Prostate gland (tissue), 2 donors: ENCODE measurements around the gene E2F1. TPM values are rescaled to one million over a fixed set of nuclear protein-coding genes. Genes with fewer than 3 reads are reported as not detected.

Experiments
- DNase-seq: peaks from one replicate; pipeline ENCODE4 v3.0.0-alpha.2; 2019; ENCODE audit warnings: low spot score
- H3K27ac ChIP-seq, 2 donors: fragments of 200-600 bp; sonication (generic); 2 replicates each; pipeline ENCODE4 v1.5.1; 2017 to 2019
- H3K27me3 ChIP-seq: fragments of 200-600 bp; sonication (generic); replicated peaks from 2 replicates; pipeline ENCODE4 v1.5.1; 2019; ENCODE audit not compliant: insufficient read depth
- H3K36me3 ChIP-seq, 2 donors: fragments of 200-600 bp; sonication (generic); 1 replicate in 1 of 2; 2 replicates in 1 of 2; pipeline versions ENCODE4 v1.5.1 to v1.8.1; 2017 to 2019
- H3K4me1 ChIP-seq: fragments of 200-600 bp; sonication (generic); replicated peaks from 2 replicates; pipeline ENCODE4 v1.5.1; 2019
- H3K4me3 ChIP-seq, 2 donors: fragments of 200-600 bp; sonication (generic); 2 replicates each; pipeline ENCODE4 v1.5.1; 2017 to 2019
- H3K9me3 ChIP-seq: fragments of 200-600 bp; sonication (generic); 2 replicates; pipeline ENCODE4 v1.5.1; 2017
- POLR2A ChIP-seq: fragments of 450-650 bp; IDR thresholded peaks from one replicate; pipeline ENCODE4 v1.6.1; 2016; ENCODE audit warnings: antibody characterized with exemption, mild to moderate bottlenecking
- POLR2AphosphoS5 ChIP-seq: sonication (generic); formaldehyde crosslinking; IDR thresholded peaks from one replicate; pipeline ENCODE4 v1.6.1; 2017; ENCODE audit warnings: antibody characterized with exemption
- WGBS: methylation state at CpG from one replicate; pipeline ENCODE4 v1.1.5; 2018; 5-methylcytosine and 5-hydroxymethylcytosine counted together
- intact Hi-C: fragments of 100-400 bp; cut with DNase I; formaldehyde crosslinking; loops from one replicate; pipeline ENCODE4 v1.14.2; 2022
- total RNA-seq, 2 donors: library from RNA; depleted of rRNA; stranded (reverse); fragments of >200 nt; gene quantifications; one replicate each; pipeline ENCODE4 v1.1.0, GENCODE V29; 2016
- TF ChIP-seq, protein P1 (sequence below), 4 experiments: fragments of 200-600 bp in 2 of 4; fragments of 450-650 bp in 2 of 4; sonication (generic) in 2 of 4; IDR thresholded peaks; 1 replicate in 3 of 4; 2 replicates in 1 of 4; pipeline ENCODE4 v1.5.1; 2016 to 2019; ENCODE audit warnings: antibody characterized with exemption in 4 of 4, mild to moderate bottlenecking in 2 of 4, moderate library complexity in 2 of 4

Gene E2F1
- total RNA-seq, 2 donors from 2014 or later: 2.0 to 10.1 TPM

- no peak for DNase-seq
- Histone ChIP-seq H3K27ac (peak overlapping the region in 1 of 2 donors; percentile 7), H3K4me1 (no peaks in the 10 kb centered on the region), H3K4me3 (no peak overlapping the region), H3K36me3 (peaks cover 3 to 8% of the 10 kb centered on the region in 2 donors), H3K27me3 (no peaks in the 10 kb centered on the region), H3K9me3 (no peaks in the 10 kb centered on the region)
- intact Hi-C loops: no loop called here
- TF ChIP-seq, protein P1, sequence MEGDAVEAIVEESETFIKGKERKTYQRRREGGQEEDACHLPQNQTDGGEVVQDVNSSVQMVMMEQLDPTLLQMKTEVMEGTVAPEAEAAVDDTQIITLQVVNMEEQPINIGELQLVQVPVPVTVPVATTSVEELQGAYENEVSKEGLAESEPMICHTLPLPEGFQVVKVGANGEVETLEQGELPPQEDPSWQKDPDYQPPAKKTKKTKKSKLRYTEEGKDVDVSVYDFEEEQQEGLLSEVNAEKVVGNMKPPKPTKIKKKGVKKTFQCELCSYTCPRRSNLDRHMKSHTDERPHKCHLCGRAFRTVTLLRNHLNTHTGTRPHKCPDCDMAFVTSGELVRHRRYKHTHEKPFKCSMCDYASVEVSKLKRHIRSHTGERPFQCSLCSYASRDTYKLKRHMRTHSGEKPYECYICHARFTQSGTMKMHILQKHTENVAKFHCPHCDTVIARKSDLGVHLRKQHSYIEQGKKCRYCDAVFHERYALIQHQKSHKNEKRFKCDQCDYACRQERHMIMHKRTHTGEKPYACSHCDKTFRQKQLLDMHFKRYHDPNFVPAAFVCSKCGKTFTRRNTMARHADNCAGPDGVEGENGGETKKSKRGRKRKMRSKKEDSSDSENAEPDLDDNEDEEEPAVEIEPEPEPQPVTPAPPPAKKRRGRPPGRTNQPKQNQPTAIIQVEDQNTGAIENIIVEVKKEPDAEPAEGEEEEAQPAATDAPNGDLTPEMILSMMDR (IDR thresholded peaks at IDR 0.05): no peak
- TF ChIP-seq POLR2A (no peak), POLR2AphosphoS5 (no peak)
- WGBS: 93% methylated on average over 12 of the region's 12 CpGs
Measured at GRCh38 chr20:33657704-33658095, 28.5 kb downstream of the E2F1 start.

DNA sequence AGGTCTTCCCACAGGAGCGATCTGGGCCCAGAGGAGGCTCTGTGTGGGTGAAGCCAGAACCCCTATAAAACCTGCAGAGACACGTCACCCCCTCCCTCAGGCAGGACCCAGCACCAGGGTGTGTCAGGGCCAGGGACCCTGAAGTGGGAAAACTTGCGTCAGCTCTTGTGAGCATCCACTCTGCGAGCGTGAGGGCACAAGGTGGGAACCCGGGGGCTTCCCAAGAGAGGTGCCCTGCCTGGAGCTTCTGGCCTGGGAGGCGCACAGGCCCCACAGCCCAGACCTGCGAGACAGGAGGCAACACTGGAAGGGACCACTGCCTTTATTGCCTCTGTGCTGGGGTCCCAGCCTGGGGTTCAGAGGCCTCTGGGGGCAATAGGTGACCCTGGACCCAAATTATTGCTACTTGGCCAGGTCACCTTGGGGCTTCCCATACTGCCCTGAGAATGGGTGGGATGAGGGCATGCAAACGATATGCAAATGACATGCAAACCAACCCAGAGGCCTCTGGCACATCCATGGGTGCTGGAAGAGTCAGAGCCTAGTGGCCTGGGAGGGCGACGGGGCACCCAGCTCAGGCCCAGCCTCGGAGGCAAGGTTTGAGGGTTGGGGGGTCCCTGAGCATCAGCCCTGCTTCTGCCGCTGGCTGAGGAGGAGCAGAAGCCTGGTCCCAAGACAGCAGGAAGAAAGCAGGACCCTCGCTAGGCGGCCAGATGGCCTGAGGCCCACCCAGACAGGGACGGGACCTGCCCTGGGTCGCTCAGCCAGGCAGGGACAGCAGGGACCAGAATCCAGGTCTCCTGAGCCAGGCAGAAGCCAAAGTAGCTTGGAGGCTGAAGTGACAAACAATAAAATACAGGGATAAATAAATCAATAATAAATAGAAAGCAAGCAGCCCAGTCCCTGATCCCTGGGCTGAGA lies 29.1 kb downstream of the E2F1 start:
- peaks cover 3 to 8% of the 10 kb centered on the region in 2 donors for H3K36me3 ChIP-seq
- TF ChIP-seq, protein P1 (IDR thresholded peaks at IDR 0.05): no peak
- intact Hi-C loops: no loop called here

DNA sequence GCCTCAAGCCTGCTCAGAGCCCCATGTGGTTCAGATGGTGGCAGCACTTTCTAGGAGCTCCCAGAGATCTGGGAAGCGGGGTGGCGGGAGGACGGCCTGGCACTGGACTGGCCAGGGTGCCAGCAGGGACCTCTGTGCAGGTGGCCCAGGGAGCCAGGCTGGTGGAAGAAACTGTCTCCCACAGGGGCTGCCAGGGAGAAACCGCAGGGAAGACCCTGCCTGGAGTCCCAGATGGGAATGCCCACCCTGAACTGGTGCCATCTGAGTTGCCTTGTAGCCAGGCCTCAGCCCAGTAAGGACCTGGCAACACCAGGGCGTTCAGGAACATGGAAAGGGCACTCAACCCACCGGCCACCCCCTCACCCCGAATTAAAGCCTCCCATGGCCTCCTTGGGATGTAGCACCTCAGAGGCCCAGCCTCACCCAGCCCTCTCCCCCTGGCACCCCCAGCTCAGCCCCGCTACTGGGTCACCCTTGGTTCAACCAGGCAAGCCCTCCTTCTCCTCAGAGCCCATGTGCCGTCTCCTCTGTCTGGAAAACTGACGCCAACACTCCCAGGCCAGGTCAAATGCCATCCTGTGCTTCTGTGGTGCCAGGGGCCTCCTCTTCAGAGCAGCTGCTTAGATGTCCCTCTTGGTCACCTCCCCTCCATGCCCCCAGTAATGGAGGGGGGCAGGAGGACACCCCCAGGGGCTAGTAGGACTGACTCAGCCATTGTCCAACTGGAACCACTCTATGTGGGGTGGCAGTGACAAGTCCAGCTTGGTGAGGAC lies 30.0 kb downstream of the E2F1 start:
- intact Hi-C loops: no loop called here
- Histone ChIP-seq H3K27ac (no peak overlapping the region), H3K27me3 (no peaks in the 10 kb centered on the region), H3K4me3 (no peak overlapping the region), H3K36me3 (peaks cover 3 to 8% of the 10 kb centered on the region in 2 donors), H3K9me3 (no peaks in the 10 kb centered on the region), H3K4me1 (peaks cover 8% of the 10 kb centered on the region)
- WGBS: 95% methylated on average over 10 of the region's 10 CpGs
- no peak for TF ChIP-seq POLR2AphosphoS5
- TF ChIP-seq POLR2A: no peak
- TF ChIP-seq, protein P1 (IDR thresholded peaks at IDR 0.05): no peak
- no peak for DNase-seq

More for the DNA sequence above, 29.1 kb downstream of the E2F1 start:
- DNase-seq: no peak
- Histone ChIP-seq H3K4me1 (no peaks in the 10 kb centered on the region), H3K27ac (peak overlapping the region in 1 of 2 donors; percentile 7), H3K27me3 (no peaks in the 10 kb centered on the region), H3K4me3 (no peak overlapping the region), H3K9me3 (no peaks in the 10 kb centered on the region)
- 87% methylated on average over 17 of the region's 17 CpGs for WGBS

GRCh38 chr20:33655164-33655563 lies 31.0 kb downstream of the E2F1 start:
- 53% methylated on average over 4 of the region's 4 CpGs for WGBS
- intact Hi-C loops: no loop called here

More at GRCh38 chr20:33655164-33655563, 31.0 kb downstream of the E2F1 start:
- H3K27ac ChIP-seq: peak overlapping the region; percentile 68 to 87
- no peak overlapping the region for H3K4me3 ChIP-seq
- H3K9me3 ChIP-seq: no peaks in the 10 kb centered on the region
- TF ChIP-seq, protein P1 (IDR thresholded peaks at IDR 0.05): no peak
- no peak for TF ChIP-seq POLR2A
- TF ChIP-seq POLR2AphosphoS5: no peak
- peaks cover 3 to 7% of the 10 kb centered on the region in 2 donors for H3K36me3 ChIP-seq
- DNase-seq: no peak
- H3K4me1 ChIP-seq: peaks cover 16% of the 10 kb centered on the region
- no peaks in the 10 kb centered on the region for H3K27me3 ChIP-seq
